CD14-positive monocyte (primary cell): Measurements from ENCODE around the gene FBXL16. TPM values are rescaled to one million over a fixed set of nuclear protein-coding genes. Genes with fewer than 3 reads are reported as not detected.

Experiments
- DNase-seq, 3 donors: peaks; one replicate each; pipeline ENCODE4 v3.0.0-alpha.2; 2011 to 2022
- H2AFZ ChIP-seq: 2 replicates; pipeline ENCODE4 v1.6.0; 2012; ENCODE audit warnings: mild to moderate bottlenecking, low read depth, low read length, inconsistent platforms; ENCODE audit not compliant: insufficient read depth, poor library complexity, severe bottlenecking
- H3K27ac ChIP-seq, 2 donors: 1 replicate in 1 of 2; 2 replicates in 1 of 2; pipeline ENCODE4 v1.5.1; 2012 to 2013; ENCODE audit warnings: low read length in 2 of 2, control low read depth in 1 of 2, inconsistent platforms in 1 of 2, low read depth in 1 of 2, mild to moderate bottlenecking in 1 of 2
- H3K27me3 ChIP-seq, 2 donors: one replicate each; pipeline versions ENCODE4 v1.6.0 to v1.6.1; 2011 to 2013; ENCODE audit warnings: low read length in 2 of 2; ENCODE audit not compliant: control insufficient read depth in 2 of 2, insufficient read depth in 2 of 2
- H3K36me3 ChIP-seq, 2 donors: replicated peaks in 1 of 2; 1 replicate in 1 of 2; 2 replicates in 1 of 2; pipeline versions ENCODE4 v1.5.1 to v1.6.1; 2012 to 2013; ENCODE audit warnings: low read length in 2 of 2, control low read depth in 1 of 2, inconsistent platforms in 1 of 2, mild to moderate bottlenecking in 1 of 2; ENCODE audit not compliant: insufficient read depth in 2 of 2, control insufficient read depth in 1 of 2
- H3K4me1 ChIP-seq, 2 donors: 1 replicate in 1 of 2; 2 replicates in 1 of 2; pipeline versions ENCODE4 v1.5.1 to v1.6.1; 2012 to 2013; ENCODE audit warnings: low read length in 2 of 2, control low read depth in 1 of 2, inconsistent platforms in 1 of 2, mild to moderate bottlenecking in 1 of 2, moderate library complexity in 1 of 2; ENCODE audit not compliant: insufficient read depth in 2 of 2, control insufficient read depth in 1 of 2
- H3K4me2 ChIP-seq: replicated peaks from 2 replicates; pipeline ENCODE3; 2012; ENCODE audit warnings: low read length, moderate library complexity, mild to moderate bottlenecking; ENCODE audit not compliant: poor library complexity, severe bottlenecking; ENCODE audit errors: extremely low read depth
- H3K4me3 ChIP-seq, 3 experiments: fragments of 200-600 bp in 1 of 3; sonication (generic) in 1 of 3; replicated peaks in 1 of 3; 1 replicate in 2 of 3; 2 replicates in 1 of 3; pipeline ENCODE4 v1.5.1; 2011 to 2013; ENCODE audit warnings: low read length in 3 of 3, mild to moderate bottlenecking in 3 of 3, control low read depth in 2 of 3, low read depth in 2 of 3, inconsistent platforms in 1 of 3, moderate library complexity in 1 of 3
- H3K79me2 ChIP-seq: 2 replicates; pipeline ENCODE4 v1.6.0; 2012; ENCODE audit warnings: mild to moderate bottlenecking, control low read depth, inconsistent platforms, low read length, moderate library complexity; ENCODE audit not compliant: insufficient read depth
- H3K9ac ChIP-seq: 2 replicates; pipeline ENCODE4 v1.6.0; 2017; ENCODE audit warnings: low read length, mild to moderate bottlenecking; ENCODE audit not compliant: insufficient read depth, poor library complexity, severe bottlenecking
- H3K9me3 ChIP-seq, 2 donors: replicated peaks in 1 of 2; 1 replicate in 1 of 2; 2 replicates in 1 of 2; pipeline versions ENCODE4 v1.5.1 to v1.6.1; 2012 to 2013; ENCODE audit warnings: low read length in 2 of 2, control low read depth in 1 of 2; ENCODE audit not compliant: control insufficient read depth in 1 of 2, insufficient read depth in 1 of 2
- H4K20me1 ChIP-seq: 2 replicates; pipeline ENCODE4 v1.6.0; 2012; ENCODE audit warnings: mild to moderate bottlenecking, low read length, control low read depth, moderate library complexity; ENCODE audit not compliant: insufficient read depth
- H3K27ac Mint-ChIP-seq, 7 donors: one replicate each; pipeline ENCODE4 v1.8.0; 2020; ENCODE audit warnings: mild to moderate bottlenecking in 7 of 7, mixed read lengths in 7 of 7, moderate library complexity in 6 of 7, inconsistent platforms in 2 of 7
- H3K27me3 Mint-ChIP-seq, 3 donors: one replicate each; pipeline ENCODE4 v1.8.0; 2021 to 2022; ENCODE audit warnings: low read depth in 3 of 3, mild to moderate bottlenecking in 3 of 3, mixed read lengths in 3 of 3, moderate library complexity in 3 of 3, inconsistent platforms in 1 of 3
- H3K36me3 Mint-ChIP-seq, 2 donors: one replicate each; pipeline ENCODE4 v1.8.0; 2020; ENCODE audit warnings: mixed read lengths in 2 of 2, inconsistent platforms in 1 of 2, mild to moderate bottlenecking in 1 of 2
- H3K4me1 Mint-ChIP-seq: one replicate; pipeline ENCODE4 v1.8.0; 2020; ENCODE audit warnings: mild to moderate bottlenecking, mixed read lengths
- H3K4me3 Mint-ChIP-seq, 2 donors: one replicate each; pipeline ENCODE4 v1.8.0; 2020; ENCODE audit warnings: mild to moderate bottlenecking in 2 of 2, mixed read lengths in 2 of 2, moderate library complexity in 1 of 2
- H3K9me3 Mint-ChIP-seq, 7 donors: one replicate each; pipeline ENCODE4 v1.8.0; 2020 to 2022; ENCODE audit warnings: mixed read lengths in 7 of 7, mild to moderate bottlenecking in 6 of 7, moderate library complexity in 6 of 7, inconsistent platforms in 2 of 7
- whole genome bisulfite sequencing: methylation state at CpG from one replicate; pipeline ENCODE4 v1.1.5; 2013; ENCODE audit warnings: missing lambda C conversion rate; ENCODE audit not compliant: insufficient coverage; 5-methylcytosine and 5-hydroxymethylcytosine counted together
- intact Hi-C, 2 donors: fragments of 100-400 bp; cut with micrococcal nuclease; formaldehyde crosslinking; loops; one replicate each; pipeline versions ENCODE4 v1.15.0 to v1.15.1; 2023
- polyA plus RNA-seq, 3 donors: library from polyadenylated mRNA; depleted of rRNA in 1 of 3; unstranded in 2 of 3; stranded (reverse) in 1 of 3; fragments of 300-500 nt in 2 of 3; fragments of >200 nt in 1 of 3; fragmentation: Illumina TruSeq in 2 of 3; gene quantifications; 1 replicate in 2 of 3; 2 replicates in 1 of 3; pipeline ENCODE4 v1.2.3, GENCODE V29; 2012 to 2021
- TF ChIP-seq, protein P1 (sequence below): fragments of 200-600 bp; IDR thresholded peaks from one replicate; pipeline ENCODE4 v1.8.0; 2022; ENCODE audit warnings: antibody characterized with exemption, mild to moderate bottlenecking

The FBXL16 gene
- polyA plus RNA-seq, 3 donors: 0.28 to 1.0 (median 0.49) TPM

DNA sequence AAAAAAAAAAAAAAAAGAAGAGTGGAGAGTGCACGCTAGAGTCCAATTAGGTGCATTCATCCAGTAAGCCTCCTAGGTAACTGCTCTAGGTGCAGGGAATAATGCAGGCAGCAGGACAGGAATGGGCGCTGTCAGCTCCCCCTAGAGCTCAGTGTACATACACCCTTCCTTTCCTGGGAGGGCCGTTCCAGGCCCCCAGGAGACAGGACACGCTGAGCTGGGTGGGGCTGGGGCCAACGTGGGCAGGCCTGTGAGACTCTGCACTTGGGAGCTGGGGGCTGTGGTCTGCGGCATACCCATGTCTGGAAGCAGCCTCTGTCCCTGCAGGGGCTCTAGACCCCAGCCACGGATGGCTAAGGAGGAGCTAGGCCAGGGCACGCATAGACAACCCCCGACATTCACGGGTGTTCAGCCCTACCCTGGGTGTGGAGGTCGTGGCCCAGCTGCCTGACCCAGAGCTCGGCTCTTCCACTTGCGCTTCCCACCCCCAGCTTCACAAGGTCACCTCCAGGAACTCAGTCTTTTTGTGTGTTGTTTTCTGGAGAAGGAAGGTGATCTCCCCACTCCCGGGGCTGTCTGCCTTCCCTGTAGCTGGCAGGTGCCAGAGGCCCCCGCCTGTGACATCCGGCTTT lies 14.3 kb upstream of the FBXL16 start:
- Histone ChIP-seq H2AFZ (peak overlapping the region; percentile 100), H3K4me3 (peak overlapping the region in 2 of 3 experiments; percentile 51 to 88), H3K9ac (peak overlapping the region; percentile 72), H3K79me2 (no peaks in the 10 kb centered on the region), H3K4me2 (peak overlapping the region; percentile 100), H3K36me3 (no peaks in the 10 kb centered on the region), H3K27me3 (peaks cover 11 to 47% of the 10 kb centered on the region in 2 donors), H3K4me1 (peaks cover 25 to 40% of the 10 kb centered on the region in 2 donors), H3K9me3 (peaks cover 4 to 9% of the 10 kb centered on the region in 2 donors), H3K27ac (no peak overlapping the region), H4K20me1 (peaks cover 20% of the 10 kb centered on the region)
- intact Hi-C loops: no loop called here
- no peak for DNase-seq
- 7% methylated on average over 10 of the region's 16 CpGs for WGBS
- H3K4me1 Mint-ChIP-seq: peaks cover 19% of the 10 kb centered on the region
- H3K9me3 Mint-ChIP-seq: peaks cover 0 to 3% (median 0%) of the 10 kb centered on the region in 7 donors
- H3K27me3 Mint-ChIP-seq: peaks cover 36 to 48% (median 37%) of the 10 kb centered on the region in 3 donors
- H3K36me3 Mint-ChIP-seq: peaks cover 5 to 7% of the 10 kb centered on the region in 2 donors
- peak overlapping the region in 1 of 7 donors; percentile 61 for H3K27ac Mint-ChIP-seq
- peak overlapping the region; percentile 79 to 87 for H3K4me3 Mint-ChIP-seq
- TF ChIP-seq, protein P1, sequence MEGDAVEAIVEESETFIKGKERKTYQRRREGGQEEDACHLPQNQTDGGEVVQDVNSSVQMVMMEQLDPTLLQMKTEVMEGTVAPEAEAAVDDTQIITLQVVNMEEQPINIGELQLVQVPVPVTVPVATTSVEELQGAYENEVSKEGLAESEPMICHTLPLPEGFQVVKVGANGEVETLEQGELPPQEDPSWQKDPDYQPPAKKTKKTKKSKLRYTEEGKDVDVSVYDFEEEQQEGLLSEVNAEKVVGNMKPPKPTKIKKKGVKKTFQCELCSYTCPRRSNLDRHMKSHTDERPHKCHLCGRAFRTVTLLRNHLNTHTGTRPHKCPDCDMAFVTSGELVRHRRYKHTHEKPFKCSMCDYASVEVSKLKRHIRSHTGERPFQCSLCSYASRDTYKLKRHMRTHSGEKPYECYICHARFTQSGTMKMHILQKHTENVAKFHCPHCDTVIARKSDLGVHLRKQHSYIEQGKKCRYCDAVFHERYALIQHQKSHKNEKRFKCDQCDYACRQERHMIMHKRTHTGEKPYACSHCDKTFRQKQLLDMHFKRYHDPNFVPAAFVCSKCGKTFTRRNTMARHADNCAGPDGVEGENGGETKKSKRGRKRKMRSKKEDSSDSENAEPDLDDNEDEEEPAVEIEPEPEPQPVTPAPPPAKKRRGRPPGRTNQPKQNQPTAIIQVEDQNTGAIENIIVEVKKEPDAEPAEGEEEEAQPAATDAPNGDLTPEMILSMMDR: no peak

DNA sequence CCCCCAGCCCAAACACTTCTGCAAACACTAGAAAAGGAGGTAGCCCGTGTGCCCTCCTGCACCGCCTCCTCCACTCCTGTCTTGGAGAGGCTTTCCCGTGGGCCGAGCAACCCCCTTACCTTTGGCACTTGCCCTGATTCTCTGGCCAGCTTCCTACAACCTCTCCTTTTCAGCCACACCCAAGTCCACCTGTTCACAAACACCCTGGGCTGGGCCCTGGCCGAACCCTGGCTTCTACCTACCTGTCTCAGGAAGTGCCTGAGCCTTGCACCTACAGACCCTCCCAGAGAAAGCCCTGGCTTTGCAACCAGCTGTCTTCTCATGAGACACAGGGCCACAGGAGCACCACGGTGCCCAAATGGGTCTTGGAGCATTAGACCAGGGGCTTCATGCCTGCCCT lies 13.3 kb upstream of the FBXL16 start:
- peak overlapping the region in 1 of 2 donors; percentile 87 for H3K4me3 Mint-ChIP-seq
- H3K36me3 Mint-ChIP-seq: peaks cover 5 to 7% of the 10 kb centered on the region in 2 donors
- peaks cover 40 to 57% (median 43%) of the 10 kb centered on the region in 3 donors for H3K27me3 Mint-ChIP-seq
- H4K20me1 ChIP-seq: peaks cover 20% of the 10 kb centered on the region
- H3K9me3 ChIP-seq: peaks cover 4 to 9% of the 10 kb centered on the region in 2 donors
- peaks cover 32 to 48% of the 10 kb centered on the region in 2 donors for H3K4me1 ChIP-seq
- no peaks in the 10 kb centered on the region for H3K36me3 ChIP-seq
- H3K4me1 Mint-ChIP-seq: peaks cover 19% of the 10 kb centered on the region
- no peaks in the 10 kb centered on the region for H3K79me2 ChIP-seq
- peaks cover 11 to 53% of the 10 kb centered on the region in 2 donors for H3K27me3 ChIP-seq
- H3K9ac ChIP-seq: no peak overlapping the region
- no peak overlapping the region for H3K4me2 ChIP-seq
- H3K9me3 Mint-ChIP-seq: peaks cover 0 to 3% (median 0%) of the 10 kb centered on the region in 7 donors
- H3K4me3 ChIP-seq: no peak overlapping the region
- no peak overlapping the region for H3K27ac Mint-ChIP-seq
- intact Hi-C loops: no loop called here
- no peak for DNase-seq
- TF ChIP-seq, protein P1: no peak
- WGBS: 95% methylated on average over 5 of the region's 6 CpGs
- H2AFZ ChIP-seq: no peak overlapping the region
- H3K27ac ChIP-seq: no peak overlapping the region
